DOHH2 (cell line): Measurements from ENCODE around the gene CST8.

ENCODE experiments used
- EZH2phosphoT487 ChIP-seq: fragments of 200-600 bp; sonication (generic); IDR thresholded peaks from 2 replicates; pipeline ENCODE4 v1.6.1; 2017; ENCODE audit warnings: borderline replicate concordance, mild to moderate bottlenecking, antibody characterized with exemption, low read length, moderate library complexity, mixed read lengths
- TF ChIP-seq, protein P1 (sequence below): fragments of 200-600 bp; sonication (generic); IDR thresholded peaks from one replicate; pipeline ENCODE4 v1.5.1; 2014; ENCODE audit warnings: antibody characterized with exemption, mild to moderate bottlenecking, low read depth, low read length; ENCODE audit not compliant: poor library complexity, severe bottlenecking

DNA sequence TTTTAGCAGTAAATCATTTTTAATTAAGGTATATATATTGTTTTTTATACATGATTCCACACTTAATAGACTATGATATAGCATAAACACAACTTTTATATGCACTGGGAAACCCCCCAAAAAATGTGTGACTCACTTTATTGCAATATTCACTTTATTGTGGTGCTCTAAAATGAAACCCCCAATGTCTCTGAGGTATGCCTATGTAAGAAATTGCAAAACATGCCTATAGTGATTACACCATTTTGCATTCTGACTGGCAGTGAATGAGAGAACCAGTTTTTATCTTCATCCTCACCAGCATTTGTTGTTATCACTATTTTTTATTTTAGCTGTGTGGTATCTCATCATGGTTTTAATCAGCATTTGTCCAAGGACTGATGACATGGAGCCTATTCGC, 29.7 kb upstream of the CST8 start:
- TF ChIP-seq, protein P1, sequence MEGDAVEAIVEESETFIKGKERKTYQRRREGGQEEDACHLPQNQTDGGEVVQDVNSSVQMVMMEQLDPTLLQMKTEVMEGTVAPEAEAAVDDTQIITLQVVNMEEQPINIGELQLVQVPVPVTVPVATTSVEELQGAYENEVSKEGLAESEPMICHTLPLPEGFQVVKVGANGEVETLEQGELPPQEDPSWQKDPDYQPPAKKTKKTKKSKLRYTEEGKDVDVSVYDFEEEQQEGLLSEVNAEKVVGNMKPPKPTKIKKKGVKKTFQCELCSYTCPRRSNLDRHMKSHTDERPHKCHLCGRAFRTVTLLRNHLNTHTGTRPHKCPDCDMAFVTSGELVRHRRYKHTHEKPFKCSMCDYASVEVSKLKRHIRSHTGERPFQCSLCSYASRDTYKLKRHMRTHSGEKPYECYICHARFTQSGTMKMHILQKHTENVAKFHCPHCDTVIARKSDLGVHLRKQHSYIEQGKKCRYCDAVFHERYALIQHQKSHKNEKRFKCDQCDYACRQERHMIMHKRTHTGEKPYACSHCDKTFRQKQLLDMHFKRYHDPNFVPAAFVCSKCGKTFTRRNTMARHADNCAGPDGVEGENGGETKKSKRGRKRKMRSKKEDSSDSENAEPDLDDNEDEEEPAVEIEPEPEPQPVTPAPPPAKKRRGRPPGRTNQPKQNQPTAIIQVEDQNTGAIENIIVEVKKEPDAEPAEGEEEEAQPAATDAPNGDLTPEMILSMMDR, result no peak
- no peak for TF ChIP-seq EZH2phosphoT487
